ENCODE data around the gene TESK2. TPM values are rescaled to one million over a fixed set of nuclear protein-coding genes. Genes with fewer than 3 reads are reported as not detected.
"Not testable (repeated sequence)": the region's sequence is repeated elsewhere in the genome, so short reads cannot be mapped to it uniquely, and the experiment has no call there.

Gene TESK2
- total RNA-seq, 1 experiment from 2014 or later, result 0.27 TPM

GRCh38 chr1:45474194-45474593 lies 16.8 kb downstream of the TESK2 start:
- DNase-seq (ENCODE audit: extremely low read depth, low read depth), result not testable (repeated sequence)

GRCh38 chr1:45473302-45473701 lies 17.7 kb downstream of the TESK2 start:
- no peak for DNase-seq (ENCODE audit: extremely low read depth, low read depth)

GRCh38 chr1:45470306-45470798 lies 20.6 kb downstream of the TESK2 start:
- DNase-seq (ENCODE audit: extremely low read depth, low read depth), result no peak

GRCh38 chr1:45467353-45467752 lies 23.6 kb downstream of the TESK2 start:
- not testable (repeated sequence) for DNase-seq (ENCODE audit: extremely low read depth, low read depth)

- DNase-seq (ENCODE audit: extremely low read depth, low read depth), result no peak
These were observed 25.7 kb downstream of the TESK2 start for GRCh38 chr1:45465277-45465676.

GRCh38 chr1:45458894-45459293 lies 32.1 kb downstream of the TESK2 start:
- no peak for DNase-seq (ENCODE audit: extremely low read depth, low read depth)

GRCh38 chr1:45456531-45456930 lies 34.4 kb downstream of the TESK2 start:
- no peak for DNase-seq (ENCODE audit: extremely low read depth, low read depth)

- no peak for DNase-seq (ENCODE audit: extremely low read depth, low read depth)
These were observed 35.8 kb downstream of the TESK2 start for GRCh38 chr1:45455162-45455561.

- no peak for DNase-seq (ENCODE audit: extremely low read depth, low read depth)
These were observed 36.5 kb downstream of the TESK2 start for GRCh38 chr1:45454464-45454863.

- DNase-seq (ENCODE audit: extremely low read depth, low read depth), result no peak
These were observed 38.5 kb downstream of the TESK2 start for GRCh38 chr1:45452503-45452902.

GRCh38 chr1:45448357-45448756 lies 42.6 kb downstream of the TESK2 start:
- no peak for DNase-seq (ENCODE audit: extremely low read depth, low read depth)

- DNase-seq (ENCODE audit: extremely low read depth, low read depth), result no peak
These were observed 43.9 kb downstream of the TESK2 start for GRCh38 chr1:45446950-45447672.

GRCh38 chr1:45446530-45446929 lies 44.4 kb downstream of the TESK2 start:
- DNase-seq (ENCODE audit: extremely low read depth, low read depth), result no peak

- DNase-seq (ENCODE audit: extremely low read depth, low read depth), result no peak
These were observed 46.3 kb downstream of the TESK2 start for GRCh38 chr1:45444609-45445131.

- no peak for DNase-seq (ENCODE audit: extremely low read depth, low read depth)
These were observed 47.1 kb downstream of the TESK2 start for GRCh38 chr1:45443580-45444446.

- no peak for DNase-seq (ENCODE audit: extremely low read depth, low read depth)
These were observed 48.7 kb downstream of the TESK2 start for GRCh38 chr1:45442272-45442671.

GRCh38 chr1:45437323-45437722 lies 53.6 kb downstream of the TESK2 start:
- no peak for DNase-seq (ENCODE audit: extremely low read depth, low read depth)

GRCh38 chr1:45430490-45430889 lies 60.5 kb downstream of the TESK2 start:
- no peak for DNase-seq (ENCODE audit: extremely low read depth, low read depth)

- DNase-seq (ENCODE audit: extremely low read depth, low read depth), result no peak
These were observed 61.3 kb downstream of the TESK2 start for GRCh38 chr1:45429561-45430159.

GRCh38 chr1:45423906-45424678 lies 66.9 kb downstream of the TESK2 start:
- DNase-seq (ENCODE audit: extremely low read depth, low read depth), result no peak
